DMS79 (cell line): ENCODE results near the gene TAC1.
"Not testable (repeated sequence)": the region's sequence is repeated elsewhere in the genome, so short reads cannot be mapped to it uniquely, and the experiment has no call there.

ENCODE experiments used
- DNase-seq: peaks from one replicate; lab custom pipeline; 2025; lab: John Stamatoyannopoulos, UW

Gene TAC1

GRCh38 chr7:97731736-97732564 lies at the start of gene TAC1:
Gene TAC1 (plus strand): TSS chr7:97732086. CDS start chr7:97732613, 527 bp downstream.
- no peak for DNase-seq

- no peak for DNase-seq
Observed at GRCh38 chr7:97685952-97686351, 45.9 kb upstream of the TAC1 start.

- DNase-seq = no peak
Observed at GRCh38 chr7:97693586-97693985, 38.3 kb upstream of the TAC1 start.

GRCh38 chr7:97694355-97694754 lies 37.5 kb upstream of the TAC1 start:
- no peak for DNase-seq

GRCh38 chr7:97697396-97697795 lies 34.5 kb upstream of the TAC1 start:
- no peak for DNase-seq

GRCh38 chr7:97722386-97722785 lies 9.5 kb upstream of the TAC1 start:
- DNase-seq = no peak

GRCh38 chr7:97732565-97733275 lies 834 bp downstream of the TAC1 start:
- no peak for DNase-seq

GRCh38 chr7:97733276-97734161 lies 1.6 kb downstream of the TAC1 start:
- peak; percentile 33 for DNase-seq

- DNase-seq = no peak
Observed at GRCh38 chr7:97734255-97734654, 2.4 kb downstream of the TAC1 start.

GRCh38 chr7:97735075-97735474 lies 3.2 kb downstream of the TAC1 start:
- DNase-seq = no peak

GRCh38 chr7:97748482-97748881 lies 16.6 kb downstream of the TAC1 start:
- DNase-seq = no peak

- DNase-seq = no peak
Observed at GRCh38 chr7:97751566-97751965, 19.7 kb downstream of the TAC1 start.

GRCh38 chr7:97752215-97752614 lies 20.3 kb downstream of the TAC1 start:
- DNase-seq = no peak

GRCh38 chr7:97757824-97758223 lies 25.9 kb downstream of the TAC1 start:
- DNase-seq = no peak

GRCh38 chr7:97770850-97771249 lies 39.0 kb downstream of the TAC1 start:
- DNase-seq = no peak

GRCh38 chr7:97771576-97771975 lies 39.7 kb downstream of the TAC1 start:
- no peak for DNase-seq

- no peak for DNase-seq
Observed at GRCh38 chr7:97772045-97772901, 40.4 kb downstream of the TAC1 start.

GRCh38 chr7:97786398-97786797 lies 54.5 kb downstream of the TAC1 start:
- DNase-seq = not testable (repeated sequence)
